PC-3 (cell line): ENCODE data around the gene GORASP1. TPM values are rescaled to one million over a fixed set of nuclear protein-coding genes. Genes with fewer than 3 reads are reported as not detected.

Experiments
- ATAC-seq: fragments of 200-7000 bp; cut with Tn5 transposase; 2 replicates; pipeline ENCODE4 v1.9.1; 2020; ENCODE audit warnings: mild to moderate bottlenecking, moderate library complexity
- BruUV-seq: library from RNA; stranded (reverse); fragments of 400-500 nt; replicated peaks from 2 replicates; lab custom pipeline; 2021; lab: Mats Ljungman, UMichigan
- CTCF ChIA-PET: fragments of 300-600 bp; sonication (Branson Sonifier 250); formaldehyde crosslinking; loops from one replicate; lab custom pipeline; 2022; ENCODE audit warnings: antibody characterized with exemption; lab: Charles Lee
- POLR2A ChIA-PET: fragments of 300-600 bp; sonication (Branson Sonifier 250); formaldehyde crosslinking; loops from one replicate; lab custom pipeline; 2022; ENCODE audit warnings: antibody characterized with exemption; ENCODE audit not compliant: unreplicated experiment; lab: Charles Lee
- DNase-seq: peaks from one replicate; pipeline ENCODE4 v3.0.0-alpha.2; 2015
- H2AFZ ChIP-seq: fragments of 300-600 bp; sonication (generic); 2 replicates; pipeline ENCODE4 v1.6.0; 2016; ENCODE audit warnings: antibody characterized with exemption, low read length
- H3F3A ChIP-seq: fragments of 300-600 bp; sonication (generic); one replicate; pipeline ENCODE4 v1.6.0; 2017; ENCODE audit warnings: antibody characterized with exemption, low read length, control low read depth, mild to moderate bottlenecking; ENCODE audit not compliant: unreplicated experiment
- H3K27ac ChIP-seq: fragments of 300-600 bp; sonication (generic); 2 replicates; pipeline ENCODE4 v1.5.1; 2016; ENCODE audit warnings: mild to moderate bottlenecking, low read length
- H3K27me3 ChIP-seq: fragments of 300-600 bp; sonication (generic); 2 replicates; pipeline ENCODE4 v1.6.1; 2016; ENCODE audit warnings: low read length, mixed read lengths
- H3K36me3 ChIP-seq: fragments of 300-600 bp; sonication (generic); 2 replicates; pipeline ENCODE4 v1.6.1; 2016; ENCODE audit warnings: low read depth, mixed run types, low read length, mixed read lengths
- H3K4me1 ChIP-seq: fragments of 300-600 bp; sonication (generic); 2 replicates; pipeline ENCODE4 v1.5.1; 2016; ENCODE audit warnings: low read length; ENCODE audit not compliant: insufficient read depth
- H3K4me2 ChIP-seq: fragments of 300-600 bp; sonication (generic); 2 replicates; pipeline ENCODE4 v1.6.0; 2016; ENCODE audit warnings: low read length
- H3K4me3 ChIP-seq: fragments of 300-600 bp; sonication (generic); 2 replicates; pipeline ENCODE4 v1.5.1; 2016; ENCODE audit warnings: mild to moderate bottlenecking, low read length, mixed read lengths
- H3K79me2 ChIP-seq: fragments of 300-600 bp; sonication (generic); 2 replicates; pipeline ENCODE4 v1.6.1; 2017; ENCODE audit warnings: low read length, mixed read lengths
- H3K9ac ChIP-seq: fragments of 300-600 bp; sonication (generic); 2 replicates; pipeline ENCODE4 v1.6.0; 2016; ENCODE audit warnings: mild to moderate bottlenecking, low read length
- H3K9me2 ChIP-seq: fragments of 300-600 bp; sonication (generic); replicated peaks from 2 replicates; pipeline ENCODE4 v1.6.1; 2016; ENCODE audit warnings: mixed run types, low read length, mixed read lengths
- H3K9me3 ChIP-seq: fragments of 300-600 bp; sonication (generic); 2 replicates; pipeline ENCODE4 v1.6.1; 2016; ENCODE audit warnings: low read length, mixed read lengths
- H4K20me1 ChIP-seq: fragments of 300-600 bp; sonication (generic); 2 replicates; pipeline ENCODE4 v1.6.1; 2016; ENCODE audit warnings: low read length, mixed read lengths
- CTCF ChIP-seq: fragments of 300-600 bp; sonication (generic); conservative IDR thresholded peaks from 2 replicates; pipeline ENCODE4 v1.5.1; 2017; ENCODE audit warnings: antibody characterized with exemption, low read depth, mild to moderate bottlenecking, low read length
- EZH2 ChIP-seq: fragments of 300-600 bp; sonication (generic); IDR thresholded peaks from one replicate; pipeline ENCODE4 v1.6.1; 2017; ENCODE audit warnings: antibody characterized with exemption, mild to moderate bottlenecking, low read length; ENCODE audit not compliant: unreplicated experiment
- EZH2phosphoT487 ChIP-seq: fragments of 300-600 bp; sonication (generic); IDR thresholded peaks from 2 replicates; pipeline ENCODE4 v1.6.1; 2018; ENCODE audit warnings: mild to moderate bottlenecking, antibody characterized with exemption, low read length, borderline replicate concordance
- intact Hi-C: fragments of 100-400 bp; cut with micrococcal nuclease; formaldehyde crosslinking; loops from 2 replicates; pipeline ENCODE4 v1.9.0; 2023
- total RNA-seq: library from RNA; depleted of rRNA; stranded (reverse); fragments of >200 nt; gene quantifications from 2 replicates; pipeline ENCODE4 v1.2.3, GENCODE V29; 2014

The GORASP1 gene
- total RNA-seq, 1 experiment from 2014 or later, result 47.4 TPM

- Histone ChIP-seq H3K36me3 (no peaks in the 10 kb centered on the region), H3K9ac (no peak overlapping the region), H3K4me3 (no peak overlapping the region), H3K4me1 (peaks cover 36% of the 10 kb centered on the region), H2AFZ (no peak overlapping the region), H3K9me3 (no peaks in the 10 kb centered on the region), H3F3A (no peaks in the 10 kb centered on the region), H4K20me1 (no peaks in the 10 kb centered on the region), H3K79me2 (no peaks in the 10 kb centered on the region), H3K27ac (no peak overlapping the region), H3K9me2 (no peaks in the 10 kb centered on the region), H3K27me3 (no peaks in the 10 kb centered on the region), H3K4me2 (no peak overlapping the region)
- ATAC-seq (no peak), DNase-seq (no peak)
- ChIA-PET POLR2A (no interaction called here), CTCF (interaction anchor here (0.7 kb wide), 1 partner anchor 19 kb away, joined by 3 read pairs; no protein-coding TSS in a partner anchor)
- intact Hi-C loops, result no loop called here
- BruUV-seq, result no TSS peak
- TF ChIP-seq EZH2phosphoT487 (no peak), CTCF (no peak), EZH2 (no peak)
Observed at GRCh38 chr3:39130693-39131265, 23.4 kb upstream of the GORASP1 start.

- Histone ChIP-seq H2AFZ (no peak overlapping the region), H3K4me3 (no peak overlapping the region), H3K4me2 (no peak overlapping the region), H3K4me1 (peaks cover 43% of the 10 kb centered on the region), H3K9ac (no peak overlapping the region), H3K79me2 (no peaks in the 10 kb centered on the region), H3F3A (no peaks in the 10 kb centered on the region), H3K9me2 (no peaks in the 10 kb centered on the region), H3K36me3 (no peaks in the 10 kb centered on the region), H3K27ac (no peak overlapping the region), H3K9me3 (no peaks in the 10 kb centered on the region), H4K20me1 (no peaks in the 10 kb centered on the region), H3K27me3 (no peaks in the 10 kb centered on the region)
- ChIA-PET POLR2A (no interaction called here), CTCF (no interaction called here)
- no peak for TF ChIP-seq EZH2phosphoT487
- TF ChIP-seq EZH2, result no peak
- no peak for TF ChIP-seq CTCF
- intact Hi-C loops, result no loop called here
- no peak for DNase-seq
- no peak for ATAC-seq
- BruUV-seq, result no TSS peak
Observed at GRCh38 chr3:39130026-39130425, 22.6 kb upstream of the GORASP1 start.

- Histone ChIP-seq H3K36me3 (no peaks in the 10 kb centered on the region), H3K79me2 (no peaks in the 10 kb centered on the region), H3K27ac (no peak overlapping the region), H3K27me3 (no peaks in the 10 kb centered on the region), H3K9ac (no peak overlapping the region), H3K4me2 (no peak overlapping the region), H4K20me1 (no peaks in the 10 kb centered on the region), H3F3A (no peaks in the 10 kb centered on the region), H3K9me2 (no peaks in the 10 kb centered on the region), H3K9me3 (no peaks in the 10 kb centered on the region), H3K4me3 (no peak overlapping the region), H2AFZ (no peak overlapping the region), H3K4me1 (peaks cover 49% of the 10 kb centered on the region)
- ChIA-PET POLR2A (no interaction called here), CTCF (no interaction called here)
- intact Hi-C loops, result loop anchor here (10.0 kb wide), 1 partner anchor 256 kb away; the partner anchor contains the start of gene SLC25A38
- TF ChIP-seq EZH2phosphoT487, result no peak
- TF ChIP-seq EZH2, result no peak
- TF ChIP-seq CTCF, result no peak
- DNase-seq (no peak), ATAC-seq (no peak)
- BruUV-seq, result no TSS peak
Observed at GRCh38 chr3:39128951-39129350, 21.5 kb upstream of the GORASP1 start.
